H1 (cell line): ENCODE results near the gene FOSB. TPM values are rescaled to one million over a fixed set of nuclear protein-coding genes. Genes with fewer than 3 reads are reported as not detected.
A peak's percentile ranks its signal among the peaks of the same experiment; 100 is the strongest.

Experiments
- CTCF ChIA-PET: fragments of 300-600 bp; sonication (Branson Sonifier 250); formaldehyde crosslinking; loops from one replicate; lab custom pipeline; 2021; ENCODE audit not compliant: partially characterized antibody; lab: Charles Lee
- POLR2A ChIA-PET: fragments of 300-600 bp; sonication (Branson Sonifier 250); formaldehyde crosslinking; loops from one replicate; lab custom pipeline; 2021; ENCODE audit warnings: inconsistent platforms; ENCODE audit not compliant: partially characterized antibody; lab: Charles Lee
- DNase-seq, 2 experiments: peaks; one replicate each; pipeline versions ENCODE4 v3.0.0 to v3.0.0-alpha.2; 2010 to 2022; ENCODE audit warnings: low spot score in 2 of 2, low read depth in 1 of 2, mixed read lengths in 1 of 2
- FAIRE-seq: peaks from 2 replicates; lab custom pipeline; 2011; peaks lifted over from hg19 to GRCh38; lab: Jason Lieb, UNC
- H2AFZ ChIP-seq: 2 replicates; pipeline ENCODE4 v1.8.1; 2012; ENCODE audit warnings: low read length, inconsistent platforms
- H2AK5ac ChIP-seq: 2 replicates; pipeline ENCODE4 v1.6.1; 2013; ENCODE audit warnings: low read depth, low read length
- H2BK120ac ChIP-seq: replicated peaks from 2 replicates; pipeline ENCODE3; 2013; ENCODE audit warnings: low read depth, low read length, inconsistent platforms
- H2BK12ac ChIP-seq: 2 replicates; pipeline ENCODE4 v1.6.1; 2013; ENCODE audit warnings: low read depth, low read length
- H2BK15ac ChIP-seq: 2 replicates; pipeline ENCODE4 v1.6.1; 2013; ENCODE audit warnings: low read length
- H2BK20ac ChIP-seq: 2 replicates; pipeline ENCODE4 v1.6.1; 2013; ENCODE audit warnings: low read length
- H2BK5ac ChIP-seq: 2 replicates; pipeline ENCODE4 v1.6.1; 2013; ENCODE audit warnings: low read depth, low read length
- H3K14ac ChIP-seq: 2 replicates; pipeline ENCODE4 v1.6.1; 2013; ENCODE audit warnings: inconsistent platforms; ENCODE audit not compliant: insufficient read length
- H3K18ac ChIP-seq: 2 replicates; pipeline ENCODE4 v1.6.1; 2013; ENCODE audit warnings: low read length; ENCODE audit errors: extremely low read depth
- H3K23ac ChIP-seq: 2 replicates; pipeline ENCODE4 v1.6.1; 2013; ENCODE audit warnings: inconsistent platforms; ENCODE audit not compliant: insufficient read length
- H3K23me2 ChIP-seq: 2 replicates; pipeline ENCODE4 v1.6.1; 2013; ENCODE audit warnings: low read depth, low read length
- H3K27ac ChIP-seq: 2 replicates; pipeline ENCODE4 v1.6.1; 2011; ENCODE audit warnings: low read depth, low read length, inconsistent platforms
- H3K27me3 ChIP-seq, 4 experiments: replicated peaks in 1 of 4; 1 replicate in 1 of 4; 2 replicates in 3 of 4; pipeline versions ENCODE4 v1.6.1 to v1.8.1; 2011 to 2013; ENCODE audit warnings: low read length in 3 of 4, mild to moderate bottlenecking in 3 of 4, inconsistent platforms in 2 of 4, mixed read lengths in 2 of 4, moderate library complexity in 1 of 4; ENCODE audit not compliant: control insufficient read depth in 3 of 4, insufficient read depth in 3 of 4; ENCODE audit errors: extremely low read depth in 1 of 4
- H3K36me3 ChIP-seq, 4 experiments: 2 replicates each; pipeline versions ENCODE4 v1.6.1 to v1.8.1; 2011 to 2013; ENCODE audit warnings: mild to moderate bottlenecking in 4 of 4, low read length in 3 of 4, moderate library complexity in 2 of 4, control low read depth in 1 of 4, inconsistent platforms in 1 of 4; ENCODE audit not compliant: insufficient read depth in 4 of 4, control insufficient read depth in 2 of 4
- H3K4ac ChIP-seq: replicated peaks from 2 replicates; pipeline ENCODE3; 2013; ENCODE audit warnings: low read length, low read depth, mixed read lengths, inconsistent platforms; ENCODE audit not compliant: insufficient read length
- H3K4me1 ChIP-seq, 4 experiments: replicated peaks in 1 of 4; 1 replicate in 1 of 4; 2 replicates in 3 of 4; pipeline versions ENCODE4 v1.6.1 to v1.8.1; 2011 to 2013; ENCODE audit warnings: low read length in 3 of 4, inconsistent platforms in 2 of 4, mixed read lengths in 1 of 4; ENCODE audit not compliant: insufficient read depth in 4 of 4, control insufficient read depth in 3 of 4
- H3K4me2 ChIP-seq, 2 experiments: 2 replicates each; pipeline versions ENCODE4 v1.6.1 to v1.8.1; 2011 to 2013; ENCODE audit warnings: low read depth in 2 of 2, low read length in 2 of 2, control low read depth in 1 of 2, inconsistent platforms in 1 of 2, mild to moderate bottlenecking in 1 of 2; ENCODE audit not compliant: insufficient read depth in 1 of 2
- H3K4me3 ChIP-seq, 4 experiments: fragments of 200-600, 300-600 bp in 1 of 4; sonication (generic), shearing (Covaris generic), sonication (Bioruptor Twin) in 1 of 4; 2 replicates each; pipeline versions ENCODE4 v1.5.1 to v1.8.1; 2011 to 2016; ENCODE audit warnings: low read length in 4 of 4, low read depth in 3 of 4, control low read depth in 2 of 4, inconsistent platforms in 2 of 4, mild to moderate bottlenecking in 2 of 4, mixed read lengths in 1 of 4, moderate library complexity in 1 of 4; ENCODE audit not compliant: insufficient read depth in 2 of 4; ENCODE audit errors: extremely low read depth in 1 of 4
- H3K56ac ChIP-seq: replicated peaks from 2 replicates; pipeline ENCODE3; 2013; ENCODE audit warnings: low read depth, mild to moderate bottlenecking, mixed read lengths, low read length, inconsistent platforms; ENCODE audit not compliant: insufficient read length
- H3K79me1 ChIP-seq: 2 replicates; pipeline ENCODE4 v1.6.1; 2013; ENCODE audit warnings: low read depth, low read length, control low read depth
- H3K79me2 ChIP-seq, 2 experiments: 2 replicates each; pipeline versions ENCODE4 v1.6.1 to v1.8.1; 2012 to 2013; ENCODE audit warnings: low read length in 2 of 2, mild to moderate bottlenecking in 2 of 2, inconsistent platforms in 1 of 2; ENCODE audit not compliant: insufficient read depth in 2 of 2, control insufficient read depth in 1 of 2
- H3K9ac ChIP-seq, 4 experiments: replicated peaks in 1 of 4; 1 replicate in 1 of 4; 2 replicates in 3 of 4; pipeline versions ENCODE4 v1.6.1 to v1.8.1; 2011 to 2013; ENCODE audit warnings: low read depth in 3 of 4, low read length in 3 of 4, control low read depth in 2 of 4, mild to moderate bottlenecking in 2 of 4, moderate library complexity in 2 of 4, inconsistent platforms in 1 of 4; ENCODE audit errors: extremely low read depth in 1 of 4
- H3K9me3 ChIP-seq, 2 experiments: 2 replicates each; pipeline versions ENCODE4 v1.6.1 to v1.8.1; 2012 to 2013; ENCODE audit warnings: mild to moderate bottlenecking in 2 of 2, moderate library complexity in 2 of 2, control low read depth in 1 of 2, inconsistent platforms in 1 of 2, low read depth in 1 of 2, low read length in 1 of 2, mixed read lengths in 1 of 2; ENCODE audit not compliant: insufficient read depth in 2 of 2
- H4K20me1 ChIP-seq, 2 experiments: replicated peaks in 1 of 2; 2 replicates each; pipeline versions ENCODE3 to v1.8.1; 2011 to 2013; ENCODE audit warnings: inconsistent platforms in 2 of 2, low read length in 2 of 2, mild to moderate bottlenecking in 1 of 2; ENCODE audit not compliant: insufficient read depth in 2 of 2, control insufficient read depth in 1 of 2
- H4K5ac ChIP-seq: 2 replicates; pipeline ENCODE4 v1.6.1; 2013; ENCODE audit warnings: low read length, low read depth, mixed read lengths, inconsistent platforms; ENCODE audit not compliant: insufficient read length
- H4K8ac ChIP-seq: 2 replicates; pipeline ENCODE4 v1.8.0; 2013; ENCODE audit warnings: mild to moderate bottlenecking, moderate library complexity, low read length, inconsistent platforms; ENCODE audit not compliant: insufficient read depth; ENCODE audit errors: extremely low read depth
- H4K91ac ChIP-seq: replicated peaks from 2 replicates; pipeline ENCODE3; 2013; ENCODE audit warnings: low read length, mixed read lengths, inconsistent platforms; ENCODE audit not compliant: insufficient read length
- CHD1 ChIP-seq: IDR thresholded peaks from 2 replicates; pipeline ENCODE4 v1.6.1; 2012; ENCODE audit warnings: low read depth, low read length, improper control_type of control experiment
- CTBP2 ChIP-seq: IDR thresholded peaks from 2 replicates; pipeline ENCODE4 v1.7.0; 2011; ENCODE audit warnings: borderline replicate concordance, mild to moderate bottlenecking, moderate library complexity, mixed read lengths, low read length; ENCODE audit not compliant: insufficient read depth, insufficient read length
- HDAC2 ChIP-seq, 2 experiments: fragments of 300-600 bp in 1 of 2; sonication (generic) in 1 of 2; IDR thresholded peaks; 2 replicates each; pipeline ENCODE4 v1.6.1; 2011 to 2012; ENCODE audit warnings: low read depth in 2 of 2, low read length in 2 of 2, mild to moderate bottlenecking in 2 of 2, moderate library complexity in 2 of 2, borderline replicate concordance in 1 of 2, inconsistent platforms in 1 of 2
- HDAC6 ChIP-seq: IDR thresholded peaks from one replicate; pipeline ENCODE4 v1.7.1; 2012; ENCODE audit warnings: low read depth, mild to moderate bottlenecking, inconsistent platforms, low read length, moderate library complexity
- SP1 ChIP-seq: IDR thresholded peaks from 2 replicates; pipeline ENCODE4 v1.6.1; 2011; ENCODE audit warnings: low read depth, low read length
- whole genome bisulfite sequencing, 2 experiments: shearing (Covaris generic) in 1 of 2; methylation state at CpG; one replicate each; pipeline versions ENCODE4 v1.1.6 to v1.1.7; 2013 to 2015; ENCODE audit warnings: low lambda C conversion rate in 2 of 2, mixed read lengths in 2 of 2, inconsistent platforms in 1 of 2, low coverage in 1 of 2, missing lambda C conversion rate in 1 of 2; ENCODE audit not compliant: insufficient replicate concordance in 2 of 2, insufficient coverage in 1 of 2, insufficient read length in 1 of 2; ENCODE audit errors: extremely low coverage in 1 of 2, missing lambda C conversion rate in 1 of 2; 5-methylcytosine and 5-hydroxymethylcytosine counted together
- polyA plus RNA-seq, 7 experiments: library from polyadenylated mRNA; depleted of rRNA in 3 of 7; stranded (reverse) in 5 of 7; unstranded in 2 of 7; fragments of >200 nt in 5 of 7; fragments of 200-250 nt in 2 of 7; gene quantifications; 1 replicate in 5 of 7; 2 replicates in 1 of 7; 4 replicates in 1 of 7; pipeline versions ENCODE4 v1.2.1 to v1.2.3, GENCODE V29; 2011 to 2013; ENCODE audit warnings: missing spikeins in 2 of 7, mixed read lengths in 2 of 7
- total RNA-seq: library from RNA; stranded (reverse); fragmentation: NEBNext Ultra II Directional; extraction: Animal tissue kit (Norgen Biotek cat#: 25700); gene quantifications from 2 replicates; pipeline ENCODE4 v1.2.1, GENCODE V29; 2021
- TF ChIP-seq, protein P1 (sequence below): IDR thresholded peaks from 2 replicates; pipeline ENCODE4 v1.6.1; 2012; ENCODE audit warnings: low read length, inconsistent platforms

FOSB gene
- total and polyA plus RNA-seq, 2 of the 8 experiments (the other 6 are each of a cell fraction or from before 2014, with no cell fraction given): 0.44 to 2.7 TPM

DNA sequence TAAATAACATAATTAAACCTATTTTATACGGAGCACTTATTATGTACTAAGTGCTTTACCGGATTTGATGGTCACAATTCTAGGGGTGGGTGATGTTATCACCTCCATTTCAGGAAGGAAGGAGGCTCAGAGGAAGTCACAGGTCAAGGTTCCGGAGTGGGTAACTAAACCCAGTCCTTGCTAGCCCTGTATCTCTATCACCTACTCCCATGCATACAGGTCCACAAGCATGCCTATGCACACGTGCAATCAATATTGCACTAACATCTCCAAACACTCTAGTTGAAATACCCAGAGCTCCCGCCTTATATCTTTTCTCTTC lies 17.8 kb upstream of the FOSB start:
- Histone ChIP-seq H4K8ac (no peak overlapping the region; the same call in none of the 2 replicates), H3K36me3 (no peaks in the 10 kb centered on the region), H3K27ac (no peak overlapping the region), H2AK5ac (no peak overlapping the region), H3K18ac (peak overlapping the region; percentile 25; the same call in 1 of the 2 replicates), H3K4me1 (peaks cover 0 to 7% (median 4%) of the 10 kb centered on the region in 4 experiments; a peak in 4 of 7 replicates), H2BK5ac (no peak overlapping the region), H2BK15ac (0 out of 2 replicates have a peak overlapping the region, but pooled peaks have one; percentile 3), H3K14ac (no peak overlapping the region), H2AFZ (peak overlapping the region; percentile 95), H2BK120ac (peak overlapping the region; percentile 6), H4K91ac (no peak overlapping the region), H3K79me1 (no peaks in the 10 kb centered on the region), H3K27me3 (peaks cover 0 to 19% (median 14%) of the 10 kb centered on the region in 4 experiments; a peak in 6 of 7 replicates), H2BK12ac (peak overlapping the region; percentile 92; the same call in 1 of the 2 replicates), H3K56ac (no peak overlapping the region), H2BK20ac (no peak overlapping the region), H4K20me1 (no peaks in the 10 kb centered on the region), H3K23ac (no peak overlapping the region), H3K9me3 (no peaks in the 10 kb centered on the region), H3K4me2 (peak overlapping the region; percentile 70 to 97), H3K79me2 (no peaks in the 10 kb centered on the region), H3K4ac (no peak overlapping the region), H3K23me2 (peaks cover 11% of the 10 kb centered on the region), H4K5ac (no peak overlapping the region), H3K9ac (peak overlapping the region in 3 of 4 experiments; percentile 21 to 67 (median 54); a peak in 5 of 7 replicates), H3K4me3 (peak overlapping the region; percentile 47 to 69 (median 52); a peak in 7 of 8 replicates)
- TF ChIP-seq, protein P1, sequence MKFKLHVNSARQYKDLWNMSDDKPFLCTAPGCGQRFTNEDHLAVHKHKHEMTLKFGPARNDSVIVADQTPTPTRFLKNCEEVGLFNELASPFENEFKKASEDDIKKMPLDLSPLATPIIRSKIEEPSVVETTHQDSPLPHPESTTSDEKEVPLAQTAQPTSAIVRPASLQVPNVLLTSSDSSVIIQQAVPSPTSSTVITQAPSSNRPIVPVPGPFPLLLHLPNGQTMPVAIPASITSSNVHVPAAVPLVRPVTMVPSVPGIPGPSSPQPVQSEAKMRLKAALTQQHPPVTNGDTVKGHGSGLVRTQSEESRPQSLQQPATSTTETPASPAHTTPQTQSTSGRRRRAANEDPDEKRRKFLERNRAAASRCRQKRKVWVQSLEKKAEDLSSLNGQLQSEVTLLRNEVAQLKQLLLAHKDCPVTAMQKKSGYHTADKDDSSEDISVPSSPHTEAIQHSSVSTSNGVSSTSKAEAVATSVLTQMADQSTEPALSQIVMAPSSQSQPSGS: no peak
- TF ChIP-seq SP1 (no peak), CTBP2 (no peak), HDAC6 (no peak), CHD1 (no peak), HDAC2 (IDR thresholded peaks at IDR 0.05; ENCODE audit: borderline replicate concordance in 1 of 2, low read depth in 2 of 2, low read length in 2 of 2) (no peak)
- CTCF ChIA-PET: interaction anchor here (0.8 to 6.3 kb wide), 7 partner anchors 9 to 191 kb away, joined by 3 to 145 read pairs (median 12); no protein-coding TSS in a partner anchor
- FAIRE-seq: no peak
- DNase-seq: no peak
- POLR2A ChIA-PET: interaction anchor here (1.0 to 2.1 kb wide), 3 partner anchors 11 to 28 kb away, joined by 3 to 8 read pairs (median 4); partner anchors contain the start of gene FOSB
- 80% methylated on average over 5 of the region's 5 CpGs; no CpG with 5 or more reads in 1 of the 2 experiments for WGBS, 2 experiments
